ENCODE measurements around the gene ERC2.

Gene ERC2

DNA sequence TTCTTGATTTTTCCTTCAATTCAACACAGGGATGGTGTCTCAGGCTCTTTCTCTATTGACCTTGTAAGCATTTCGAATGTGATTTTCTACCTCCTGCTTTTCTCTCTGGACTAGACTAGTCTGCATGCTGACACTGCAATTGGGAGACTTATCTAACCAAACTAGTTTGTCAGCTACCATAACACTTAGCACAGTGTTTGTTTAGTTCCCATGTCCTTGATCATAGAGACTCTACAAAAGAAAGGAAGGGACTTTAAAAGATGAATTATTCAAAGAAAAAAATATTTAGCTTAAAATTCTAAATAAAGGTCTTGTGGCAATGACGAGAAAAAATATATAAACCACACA, 407.0 kb downstream of the ERC2 start:
- no peaks in the 10 kb centered on the region for H3K27me3 Mint-ChIP-seq
- intact Hi-C loops (cut with micrococcal nuclease): no loop called here

DNA sequence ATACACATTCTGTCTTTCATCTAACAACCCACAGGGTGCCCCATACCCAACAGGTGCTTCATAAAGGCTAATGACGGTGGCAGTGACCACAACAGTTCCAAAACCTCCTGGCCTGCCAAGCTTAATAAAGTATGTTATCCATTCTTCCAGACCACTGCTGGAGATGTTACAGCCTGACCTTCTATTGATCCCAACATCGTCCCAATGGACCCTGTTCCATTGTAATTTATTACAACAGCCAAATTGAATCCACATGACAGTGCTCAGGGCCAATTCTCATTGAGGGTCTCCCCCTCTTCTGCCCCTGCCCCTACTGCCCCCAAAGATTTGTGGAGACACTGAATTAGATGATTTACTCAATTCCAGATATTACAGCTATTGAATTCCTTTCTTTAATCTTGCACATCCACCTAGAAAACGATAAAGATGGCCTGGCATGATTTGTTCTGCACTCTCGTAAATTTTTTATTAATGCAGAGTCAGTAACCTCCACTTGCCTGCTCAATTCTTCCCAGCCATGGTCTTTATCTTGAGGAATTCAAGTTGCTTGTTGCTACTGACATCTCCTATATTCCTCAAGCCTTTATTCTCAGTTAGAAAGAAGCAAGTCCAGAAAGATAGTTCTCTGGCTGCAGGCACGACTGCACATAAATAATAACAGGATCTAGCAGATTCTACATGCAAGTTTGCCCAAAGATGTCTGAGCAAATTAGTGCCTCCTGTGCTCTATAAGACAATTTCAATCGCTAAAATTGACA, 407.6 kb downstream of the ERC2 start:
- no peaks in the 10 kb centered on the region for H3K36me3 Mint-ChIP-seq (ENCODE audit: low read depth)
- H3K4me3 Mint-ChIP-seq: no peak overlapping the region
- no peaks in the 10 kb centered on the region for H3K27me3 Mint-ChIP-seq
- no peaks in the 10 kb centered on the region for H3K4me1 Mint-ChIP-seq (ENCODE audit: low read depth)
- no peak overlapping the region for H3K27ac Mint-ChIP-seq
- no peaks in the 10 kb centered on the region for H3K9me3 Mint-ChIP-seq
- intact Hi-C loops (cut with micrococcal nuclease): no loop called here

More for the DNA sequence above, 407.0 kb downstream of the ERC2 start:
- no peaks in the 10 kb centered on the region for H3K4me1 Mint-ChIP-seq (ENCODE audit: low read depth)
- no peak overlapping the region for H3K27ac Mint-ChIP-seq
- no peaks in the 10 kb centered on the region for H3K9me3 Mint-ChIP-seq
- H3K4me3 Mint-ChIP-seq: no peak overlapping the region
- no peaks in the 10 kb centered on the region for H3K36me3 Mint-ChIP-seq (ENCODE audit: low read depth)

DNA sequence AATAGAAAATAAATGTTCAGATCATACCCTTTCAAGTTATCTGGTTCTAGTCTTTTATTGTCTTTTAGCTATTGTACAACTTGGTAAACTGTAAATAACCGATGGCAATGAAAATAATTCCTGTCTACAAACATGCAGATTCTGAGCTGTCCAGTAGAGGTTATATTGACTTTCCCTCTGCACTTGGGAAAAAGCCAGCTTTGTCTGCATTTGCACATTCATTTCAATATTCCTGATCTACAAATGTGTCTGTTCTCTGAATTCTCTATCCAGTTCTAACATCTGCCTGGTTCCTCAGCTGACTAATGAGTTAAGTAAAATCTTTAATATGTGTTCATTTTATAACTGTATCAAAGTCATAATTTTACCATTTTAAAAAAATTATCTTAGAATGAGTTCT, 408.5 kb downstream of the ERC2 start:
- Mint-ChIP-seq H3K4me1 (ENCODE audit: low read depth) (no peaks in the 10 kb centered on the region), H3K4me3 (no peak overlapping the region), H3K9me3 (no peaks in the 10 kb centered on the region), H3K27ac (no peak overlapping the region), H3K36me3 (ENCODE audit: low read depth) (no peaks in the 10 kb centered on the region), H3K27me3 (no peaks in the 10 kb centered on the region)
- intact Hi-C loops (cut with micrococcal nuclease): no loop called here

GRCh38 chr3:56055951-56056350, 412.3 kb downstream of the ERC2 start:
- H3K4me3 Mint-ChIP-seq: no peak overlapping the region
- no peaks in the 10 kb centered on the region for H3K9me3 Mint-ChIP-seq
- no peak overlapping the region for H3K27ac Mint-ChIP-seq
- H3K4me1 Mint-ChIP-seq (ENCODE audit: low read depth): no peaks in the 10 kb centered on the region
- H3K27me3 Mint-ChIP-seq: no peaks in the 10 kb centered on the region
- no peaks in the 10 kb centered on the region for H3K36me3 Mint-ChIP-seq (ENCODE audit: low read depth)
- intact Hi-C loops (cut with micrococcal nuclease): no loop called here

GRCh38 chr3:56055546-56055945, 412.7 kb downstream of the ERC2 start:
- intact Hi-C loops (cut with micrococcal nuclease): no loop called here
- H3K4me3 Mint-ChIP-seq: no peak overlapping the region
- H3K9me3 Mint-ChIP-seq: no peaks in the 10 kb centered on the region
- H3K4me1 Mint-ChIP-seq (ENCODE audit: low read depth): no peaks in the 10 kb centered on the region
- H3K27me3 Mint-ChIP-seq: no peaks in the 10 kb centered on the region
- no peak overlapping the region for H3K27ac Mint-ChIP-seq
- H3K36me3 Mint-ChIP-seq (ENCODE audit: low read depth): no peaks in the 10 kb centered on the region

GRCh38 chr3:56054844-56055243, 413.4 kb downstream of the ERC2 start:
- intact Hi-C loops (cut with micrococcal nuclease): no loop called here
- H3K4me3 Mint-ChIP-seq: no peak overlapping the region
- H3K27me3 Mint-ChIP-seq: no peaks in the 10 kb centered on the region
- no peaks in the 10 kb centered on the region for H3K36me3 Mint-ChIP-seq (ENCODE audit: low read depth)
- H3K27ac Mint-ChIP-seq: no peak overlapping the region
- H3K4me1 Mint-ChIP-seq (ENCODE audit: low read depth): no peaks in the 10 kb centered on the region
- no peaks in the 10 kb centered on the region for H3K9me3 Mint-ChIP-seq

DNA sequence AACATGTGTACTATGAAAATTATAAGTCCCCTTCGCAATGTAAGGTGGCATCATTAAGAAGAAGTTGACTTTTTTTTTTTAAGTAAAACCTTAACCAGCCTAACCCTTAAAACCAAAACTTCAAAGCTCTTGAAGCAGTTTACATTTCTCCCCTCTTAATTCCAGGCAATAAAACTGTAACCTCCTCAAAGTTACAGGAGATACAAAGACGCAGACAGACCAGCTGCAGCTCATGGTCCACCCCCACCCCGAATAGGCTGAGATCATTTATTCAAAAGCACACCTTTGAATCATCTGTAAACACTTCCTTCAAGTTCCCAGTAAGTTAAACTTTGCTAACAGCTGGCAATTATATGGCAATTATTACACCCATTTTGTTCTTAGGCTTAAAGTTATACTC, 414.5 kb downstream of the ERC2 start:
- no peaks in the 10 kb centered on the region for H3K4me1 Mint-ChIP-seq (ENCODE audit: low read depth)
- no peaks in the 10 kb centered on the region for H3K27me3 Mint-ChIP-seq
- no peak overlapping the region for H3K27ac Mint-ChIP-seq
- no peaks in the 10 kb centered on the region for H3K36me3 Mint-ChIP-seq (ENCODE audit: low read depth)
- no peak overlapping the region for H3K4me3 Mint-ChIP-seq
- intact Hi-C loops (cut with micrococcal nuclease): no loop called here
- no peaks in the 10 kb centered on the region for H3K9me3 Mint-ChIP-seq

DNA sequence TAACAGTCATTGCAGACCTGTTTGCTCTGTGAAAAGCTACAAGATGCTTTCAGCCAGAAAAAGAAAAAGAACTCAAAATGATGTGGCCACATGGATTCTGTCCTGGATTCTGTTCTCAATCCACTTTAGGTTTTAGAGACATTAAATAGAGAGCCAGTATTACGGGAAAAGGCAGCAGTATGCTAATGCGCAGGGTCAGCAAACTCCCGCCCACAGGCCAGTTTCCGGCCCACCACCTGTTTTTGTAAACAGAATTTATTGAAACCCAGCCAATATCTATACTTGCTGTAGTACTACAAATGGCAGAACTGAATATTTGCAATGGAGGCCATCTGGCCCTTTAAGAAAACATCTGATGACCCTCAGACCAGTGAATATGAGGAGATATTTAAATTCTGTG, 416.1 kb downstream of the ERC2 start:
- H3K4me1 Mint-ChIP-seq (ENCODE audit: low read depth): no peaks in the 10 kb centered on the region
- H3K9me3 Mint-ChIP-seq: no peaks in the 10 kb centered on the region
- intact Hi-C loops (cut with micrococcal nuclease): no loop called here
- no peaks in the 10 kb centered on the region for H3K27me3 Mint-ChIP-seq
- H3K36me3 Mint-ChIP-seq (ENCODE audit: low read depth): no peaks in the 10 kb centered on the region
- no peak overlapping the region for H3K27ac Mint-ChIP-seq
- no peak overlapping the region for H3K4me3 Mint-ChIP-seq

DNA sequence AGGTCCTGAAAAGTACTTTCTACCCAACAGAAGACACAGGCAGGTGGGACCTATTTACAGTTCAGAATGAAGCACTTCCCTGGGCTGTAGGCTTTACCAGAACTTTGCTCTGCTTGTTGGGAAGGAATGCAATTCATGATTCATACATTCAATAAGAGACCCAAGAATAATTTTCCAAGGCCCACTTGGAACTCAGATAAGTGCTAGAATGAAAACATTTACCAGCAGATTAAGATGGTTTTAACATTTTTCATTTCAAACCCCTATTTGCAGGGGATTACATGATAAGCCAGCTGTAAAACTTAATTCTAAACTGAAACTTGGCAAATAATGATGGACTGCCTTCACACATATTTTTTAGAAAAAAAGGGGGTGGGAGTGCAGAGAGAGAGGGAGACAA, 417.2 kb downstream of the ERC2 start:
- Mint-ChIP-seq H3K27ac (no peak overlapping the region), H3K9me3 (no peaks in the 10 kb centered on the region), H3K4me1 (ENCODE audit: low read depth) (no peaks in the 10 kb centered on the region), H3K4me3 (no peak overlapping the region), H3K27me3 (no peaks in the 10 kb centered on the region), H3K36me3 (ENCODE audit: low read depth) (no peaks in the 10 kb centered on the region)
- intact Hi-C loops (cut with micrococcal nuclease): no loop called here

GRCh38 chr3:56048946-56049345, 419.3 kb downstream of the ERC2 start:
- Mint-ChIP-seq H3K27me3 (no peaks in the 10 kb centered on the region), H3K4me3 (no peak overlapping the region), H3K27ac (no peak overlapping the region), H3K36me3 (ENCODE audit: low read depth) (no peaks in the 10 kb centered on the region), H3K9me3 (no peaks in the 10 kb centered on the region), H3K4me1 (ENCODE audit: low read depth) (no peaks in the 10 kb centered on the region)
- intact Hi-C loops (cut with micrococcal nuclease): no loop called here

- no peak overlapping the region for H3K4me3 Mint-ChIP-seq
- no peaks in the 10 kb centered on the region for H3K9me3 Mint-ChIP-seq
- no peak overlapping the region for H3K27ac Mint-ChIP-seq
- no peaks in the 10 kb centered on the region for H3K36me3 Mint-ChIP-seq (ENCODE audit: low read depth)
- intact Hi-C loops (cut with micrococcal nuclease): no loop called here
- H3K4me1 Mint-ChIP-seq (ENCODE audit: low read depth): no peaks in the 10 kb centered on the region
- no peaks in the 10 kb centered on the region for H3K27me3 Mint-ChIP-seq
These were observed 419.9 kb downstream of the ERC2 start for GRCh38 chr3:56048331-56048730.

GRCh38 chr3:56042326-56042951, 425.8 kb downstream of the ERC2 start:
- intact Hi-C loops (cut with micrococcal nuclease): no loop called here
- H3K4me1 Mint-ChIP-seq (ENCODE audit: low read depth): no peaks in the 10 kb centered on the region
- no peaks in the 10 kb centered on the region for H3K36me3 Mint-ChIP-seq (ENCODE audit: low read depth)
- no peak overlapping the region for H3K27ac Mint-ChIP-seq
- no peak overlapping the region for H3K4me3 Mint-ChIP-seq
- H3K27me3 Mint-ChIP-seq: no peaks in the 10 kb centered on the region
- H3K9me3 Mint-ChIP-seq: no peaks in the 10 kb centered on the region

GRCh38 chr3:56025326-56025725, 442.9 kb downstream of the ERC2 start:
- Mint-ChIP-seq H3K27me3 (no peaks in the 10 kb centered on the region), H3K36me3 (ENCODE audit: low read depth) (no peaks in the 10 kb centered on the region), H3K4me1 (ENCODE audit: low read depth) (no peaks in the 10 kb centered on the region), H3K9me3 (no peaks in the 10 kb centered on the region), H3K4me3 (no peak overlapping the region), H3K27ac (no peak overlapping the region)
- intact Hi-C loops (cut with micrococcal nuclease): no loop called here

- no peaks in the 10 kb centered on the region for H3K9me3 Mint-ChIP-seq
- H3K36me3 Mint-ChIP-seq (ENCODE audit: low read depth): no peaks in the 10 kb centered on the region
- no peaks in the 10 kb centered on the region for H3K4me1 Mint-ChIP-seq (ENCODE audit: low read depth)
- intact Hi-C loops (cut with micrococcal nuclease): no loop called here
- H3K4me3 Mint-ChIP-seq: no peak overlapping the region
- no peaks in the 10 kb centered on the region for H3K27me3 Mint-ChIP-seq
- H3K27ac Mint-ChIP-seq: no peak overlapping the region
These were observed 444.7 kb downstream of the ERC2 start for GRCh38 chr3:56023546-56023945.

DNA sequence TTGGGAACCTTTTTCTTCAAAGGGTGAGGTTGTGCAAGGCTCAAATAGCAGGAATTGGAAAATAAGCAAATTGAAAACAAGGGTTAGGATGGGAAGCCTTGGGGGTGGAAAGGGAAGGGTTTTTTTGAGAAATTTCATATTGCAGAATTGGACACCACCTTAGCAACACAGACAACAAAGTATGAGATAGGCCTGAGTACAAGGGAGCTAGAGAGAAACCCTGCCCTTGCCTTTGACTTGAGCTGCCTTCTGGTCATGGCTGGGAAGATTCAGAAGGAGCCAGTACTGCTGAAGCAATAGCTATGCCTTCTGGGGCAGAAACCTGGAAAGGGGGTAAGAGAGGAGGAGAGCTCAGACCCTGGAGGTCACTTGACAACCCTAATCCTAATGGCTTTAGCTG, 445.6 kb downstream of the ERC2 start:
- intact Hi-C loops (cut with micrococcal nuclease): no loop called here
- Mint-ChIP-seq H3K36me3 (ENCODE audit: low read depth) (no peaks in the 10 kb centered on the region), H3K27ac (no peak overlapping the region), H3K4me1 (ENCODE audit: low read depth) (no peaks in the 10 kb centered on the region), H3K27me3 (no peaks in the 10 kb centered on the region), H3K9me3 (no peaks in the 10 kb centered on the region), H3K4me3 (no peak overlapping the region)
